Tibial nerve (tissue), 3 donors: ENCODE measurements around the gene METTL5.

Experiments used
- POLR2A ChIP-seq, 2 donors: fragments of 450-650 bp; IDR thresholded peaks; one replicate each; pipeline ENCODE4 v1.6.1; 2017; ENCODE audit warnings: antibody characterized with exemption in 2 of 2, mild to moderate bottlenecking in 2 of 2, moderate library complexity in 2 of 2
- TF ChIP-seq, protein P1 (sequence below), 5 experiments: fragments of 200-600 bp in 3 of 5; fragments of 450-650 bp in 2 of 5; sonication (generic) in 3 of 5; IDR thresholded peaks; one replicate each; pipeline ENCODE4 v1.5.1; 2016 to 2019; ENCODE audit warnings: antibody characterized with exemption in 5 of 5, mild to moderate bottlenecking in 3 of 5, moderate library complexity in 2 of 5

DNA sequence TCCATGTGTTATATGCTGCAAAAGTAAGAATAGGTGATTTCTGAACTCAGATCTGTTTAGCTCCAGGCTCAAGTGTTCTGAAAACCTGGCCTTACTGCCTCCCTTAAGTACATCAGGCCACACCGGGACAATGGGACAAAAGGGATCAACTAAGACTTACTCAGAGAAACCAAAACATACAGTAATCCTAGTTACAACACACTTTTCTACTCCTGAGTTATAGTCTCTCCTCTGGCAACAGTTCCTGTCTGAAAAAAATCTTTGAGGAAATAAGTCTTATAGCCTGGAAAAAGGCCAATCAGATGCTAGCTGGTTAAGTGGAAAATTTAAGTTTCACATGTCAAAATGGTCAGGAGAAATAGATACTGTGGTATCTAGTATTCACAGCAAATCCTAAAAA lies 5.6 kb downstream of the METTL5 start:
- TF ChIP-seq, protein P1, sequence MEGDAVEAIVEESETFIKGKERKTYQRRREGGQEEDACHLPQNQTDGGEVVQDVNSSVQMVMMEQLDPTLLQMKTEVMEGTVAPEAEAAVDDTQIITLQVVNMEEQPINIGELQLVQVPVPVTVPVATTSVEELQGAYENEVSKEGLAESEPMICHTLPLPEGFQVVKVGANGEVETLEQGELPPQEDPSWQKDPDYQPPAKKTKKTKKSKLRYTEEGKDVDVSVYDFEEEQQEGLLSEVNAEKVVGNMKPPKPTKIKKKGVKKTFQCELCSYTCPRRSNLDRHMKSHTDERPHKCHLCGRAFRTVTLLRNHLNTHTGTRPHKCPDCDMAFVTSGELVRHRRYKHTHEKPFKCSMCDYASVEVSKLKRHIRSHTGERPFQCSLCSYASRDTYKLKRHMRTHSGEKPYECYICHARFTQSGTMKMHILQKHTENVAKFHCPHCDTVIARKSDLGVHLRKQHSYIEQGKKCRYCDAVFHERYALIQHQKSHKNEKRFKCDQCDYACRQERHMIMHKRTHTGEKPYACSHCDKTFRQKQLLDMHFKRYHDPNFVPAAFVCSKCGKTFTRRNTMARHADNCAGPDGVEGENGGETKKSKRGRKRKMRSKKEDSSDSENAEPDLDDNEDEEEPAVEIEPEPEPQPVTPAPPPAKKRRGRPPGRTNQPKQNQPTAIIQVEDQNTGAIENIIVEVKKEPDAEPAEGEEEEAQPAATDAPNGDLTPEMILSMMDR (IDR thresholded peaks at IDR 0.05): no peak
- no peak for TF ChIP-seq POLR2A (IDR thresholded peaks at IDR 0.05)
